ENCODE data around the gene ST6GAL1.

The ST6GAL1 gene

GRCh38 chr3:187098923-187099512 lies 168.7 kb downstream of the ST6GAL1 start:
- Histone ChIP-seq H3K9me3 (ENCODE audit: control insufficient read depth, low read length) (peaks cover 4% of the 10 kb centered on the region), H3K18ac (ENCODE audit: low read depth in 1 of 2, low read length in 2 of 2) (no peak overlapping the region), H3K23ac (ENCODE audit: low read length in 2 of 2) (no peak overlapping the region), H3K79me1 (replicated peaks; ENCODE audit: low read length, poor library complexity, severe bottlenecking) (no peaks in the 10 kb centered on the region), H4K91ac (ENCODE audit: low read length) (no peak overlapping the region), H3K27ac (ENCODE audit: low read length, poor library complexity, severe bottlenecking) (no peak overlapping the region), H2AK5ac (ENCODE audit: low read length, severe bottlenecking) (no peak overlapping the region), H2BK120ac (ENCODE audit: low read depth, low read length) (no peak overlapping the region), H3K4me2 (ENCODE audit: low read length, poor library complexity, severe bottlenecking) (no peak overlapping the region), H3K4me1 (ENCODE audit: control insufficient read depth, insufficient read depth, low read depth, low read length) (no peaks in the 10 kb centered on the region), H2BK12ac (ENCODE audit: low read length in 2 of 2) (no peak overlapping the region), H2BK5ac (ENCODE audit: low read depth, low read length, poor library complexity, severe bottlenecking) (no peak overlapping the region), H2AFZ (ENCODE audit: low read depth, low read length) (no peak overlapping the region), H3K14ac (ENCODE audit: low read length in 2 of 2) (no peak overlapping the region), H3K4ac (ENCODE audit: low read depth in 1 of 2, low read length in 2 of 2) (no peak overlapping the region), H3K36me3 (ENCODE audit: control insufficient read depth in 1 of 2, insufficient read depth in 2 of 2, low read depth in 1 of 2, low read length in 2 of 2) (no peaks in the 10 kb centered on the region), H2BK15ac (ENCODE audit: low read depth, poor library complexity, severe bottlenecking) (no peak overlapping the region), H3K4me3 (ENCODE audit: insufficient read depth in 1 of 2, low read depth in 1 of 2, low read length in 2 of 2) (no peak overlapping the region), H3K27me3 (ENCODE audit: control insufficient read depth in 1 of 2, insufficient read depth in 1 of 2, low read length in 2 of 2) (no peaks in the 10 kb centered on the region), H4K8ac (ENCODE audit: low read length) (no peak overlapping the region), H3K9ac (ENCODE audit: low read length) (no peak overlapping the region)
- DNase-seq, result peak; percentile 28
- no CpG with 5 or more reads among the region's 2 CpGs for WGBS

DNA sequence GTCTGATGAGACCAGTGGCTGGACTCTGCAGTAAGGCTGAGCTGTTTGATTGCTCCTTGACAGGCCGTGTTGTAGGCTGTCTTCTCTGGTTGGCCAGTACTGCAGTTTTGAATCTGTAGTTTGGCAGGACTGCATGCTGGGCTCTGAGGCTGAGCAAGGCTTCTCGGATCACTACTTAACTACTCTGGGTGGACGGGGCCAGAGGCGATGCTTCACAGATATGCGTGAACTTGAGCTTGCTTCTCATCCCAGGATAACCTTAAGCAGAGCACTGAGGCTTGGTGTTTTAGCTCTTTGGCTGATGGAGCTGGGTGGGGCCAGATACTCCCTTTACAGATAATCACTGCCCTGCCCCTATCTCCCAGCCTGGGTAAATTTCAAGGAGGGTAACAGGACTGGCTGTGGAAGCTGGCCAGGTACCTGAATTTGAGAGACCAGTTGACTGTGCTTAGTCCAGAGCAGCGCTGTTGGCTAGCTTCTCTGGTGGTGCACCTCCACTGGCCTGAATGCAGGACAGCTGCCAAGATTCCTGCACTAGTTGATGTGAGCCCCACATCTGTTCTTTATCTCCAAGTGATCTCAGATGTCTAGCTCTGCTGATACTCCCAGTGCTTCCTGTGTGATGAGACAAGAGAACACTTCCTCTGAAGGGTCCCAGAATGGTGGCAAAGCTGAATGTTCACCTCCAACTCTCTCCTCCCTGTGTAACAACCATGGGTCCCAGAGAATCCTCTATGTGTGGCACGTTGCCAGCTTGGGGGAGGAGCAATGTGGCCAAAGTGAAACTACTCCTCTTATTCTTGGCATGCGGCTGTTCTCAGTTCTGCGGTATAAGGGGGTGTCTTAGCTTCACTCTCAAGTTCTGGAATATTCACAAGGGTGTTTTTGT lies 171.1 kb downstream of the ST6GAL1 start:
- Histone ChIP-seq H2BK5ac (ENCODE audit: low read depth, low read length, poor library complexity, severe bottlenecking) (no peak overlapping the region), H2BK120ac (ENCODE audit: low read depth, low read length) (no peak overlapping the region), H3K79me1 (replicated peaks; ENCODE audit: low read length, poor library complexity, severe bottlenecking) (no peaks in the 10 kb centered on the region), H2BK12ac (ENCODE audit: low read length in 2 of 2) (peak overlapping the region in 1 of 2 experiments; percentile 54), H4K91ac (ENCODE audit: low read length) (no peak overlapping the region), H3K4me3 (ENCODE audit: insufficient read depth in 1 of 2, low read depth in 1 of 2, low read length in 2 of 2) (peak overlapping the region in 1 of 2 experiments; percentile 76), H3K23ac (ENCODE audit: low read length in 2 of 2) (no peak overlapping the region), H3K18ac (ENCODE audit: low read depth in 1 of 2, low read length in 2 of 2) (peak overlapping the region; percentile 14 to 54), H3K9ac (ENCODE audit: low read length) (peak overlapping the region; percentile 86), H3K4ac (ENCODE audit: low read depth in 1 of 2, low read length in 2 of 2) (no peak overlapping the region), H2AK5ac (ENCODE audit: low read length, severe bottlenecking) (no peak overlapping the region), H2AFZ (ENCODE audit: low read depth, low read length) (peak overlapping the region; percentile 29), H3K4me1 (ENCODE audit: control insufficient read depth, insufficient read depth, low read depth, low read length) (no peaks in the 10 kb centered on the region), H3K36me3 (ENCODE audit: control insufficient read depth in 1 of 2, insufficient read depth in 2 of 2, low read depth in 1 of 2, low read length in 2 of 2) (no peaks in the 10 kb centered on the region), H2BK15ac (ENCODE audit: low read depth, poor library complexity, severe bottlenecking) (no peak overlapping the region), H3K4me2 (ENCODE audit: low read length, poor library complexity, severe bottlenecking) (no peak overlapping the region), H3K27me3 (ENCODE audit: control insufficient read depth in 1 of 2, insufficient read depth in 1 of 2, low read length in 2 of 2) (no peaks in the 10 kb centered on the region), H3K14ac (ENCODE audit: low read length in 2 of 2) (no peak overlapping the region), H3K9me3 (ENCODE audit: control insufficient read depth, low read length) (peaks cover under 1% of the 10 kb centered on the region), H3K27ac (ENCODE audit: low read length, poor library complexity, severe bottlenecking) (no peak overlapping the region), H4K8ac (ENCODE audit: low read length) (peak overlapping the region; percentile 21)
- peak; percentile 82 for DNase-seq
- 69% methylated on average over 9 of the region's 9 CpGs for WGBS

GRCh38 chr3:187102073-187102634 lies 171.8 kb downstream of the ST6GAL1 start:
- H4K8ac ChIP-seq (ENCODE audit: low read length), result no peak overlapping the region
- WGBS, result 100% methylated on average over 1 of the region's 1 CpG
- no peak overlapping the region for H2AK5ac ChIP-seq (ENCODE audit: low read length, severe bottlenecking)
- no peaks in the 10 kb centered on the region for H3K79me1 ChIP-seq (replicated peaks; ENCODE audit: low read length, poor library complexity, severe bottlenecking)
- DNase-seq, result no peak
- H3K4ac ChIP-seq (ENCODE audit: low read depth in 1 of 2, low read length in 2 of 2), result no peak overlapping the region
- H3K9me3 ChIP-seq (ENCODE audit: control insufficient read depth, low read length), result no peaks in the 10 kb centered on the region
- H2AFZ ChIP-seq (ENCODE audit: low read depth, low read length), result peak overlapping the region; percentile 29
- H3K27me3 ChIP-seq (ENCODE audit: control insufficient read depth in 1 of 2, insufficient read depth in 1 of 2, low read length in 2 of 2), result no peaks in the 10 kb centered on the region
- H3K4me2 ChIP-seq (ENCODE audit: low read length, poor library complexity, severe bottlenecking), result no peak overlapping the region
- H3K27ac ChIP-seq (ENCODE audit: low read length, poor library complexity, severe bottlenecking), result no peak overlapping the region
- no peak overlapping the region for H3K14ac ChIP-seq (ENCODE audit: low read length in 2 of 2)
- no peaks in the 10 kb centered on the region for H3K4me1 ChIP-seq (ENCODE audit: control insufficient read depth, insufficient read depth, low read depth, low read length)
- no peak overlapping the region for H4K91ac ChIP-seq (ENCODE audit: low read length)
- H2BK120ac ChIP-seq (ENCODE audit: low read depth, low read length), result no peak overlapping the region
- no peak overlapping the region for H2BK5ac ChIP-seq (ENCODE audit: low read depth, low read length, poor library complexity, severe bottlenecking)
- no peaks in the 10 kb centered on the region for H3K36me3 ChIP-seq (ENCODE audit: control insufficient read depth in 1 of 2, insufficient read depth in 2 of 2, low read depth in 1 of 2, low read length in 2 of 2)
- no peak overlapping the region for H3K18ac ChIP-seq (ENCODE audit: low read depth in 1 of 2, low read length in 2 of 2)
- peak overlapping the region in 1 of 2 experiments; percentile 76 for H3K4me3 ChIP-seq (ENCODE audit: insufficient read depth in 1 of 2, low read depth in 1 of 2, low read length in 2 of 2)
- H3K23ac ChIP-seq (ENCODE audit: low read length in 2 of 2), result no peak overlapping the region
- peak overlapping the region; percentile 86 for H3K9ac ChIP-seq (ENCODE audit: low read length)
- no peak overlapping the region for H2BK12ac ChIP-seq (ENCODE audit: low read length in 2 of 2)
- H2BK15ac ChIP-seq (ENCODE audit: low read depth, poor library complexity, severe bottlenecking), result no peak overlapping the region

- H2BK12ac ChIP-seq (ENCODE audit: low read length in 2 of 2), result no peak overlapping the region
- H2AK5ac ChIP-seq (ENCODE audit: low read length, severe bottlenecking), result no peak overlapping the region
- no peaks in the 10 kb centered on the region for H3K79me1 ChIP-seq (replicated peaks; ENCODE audit: low read length, poor library complexity, severe bottlenecking)
- H3K9me3 ChIP-seq (ENCODE audit: control insufficient read depth, low read length), result no peaks in the 10 kb centered on the region
- H3K4me3 ChIP-seq (ENCODE audit: insufficient read depth in 1 of 2, low read depth in 1 of 2, low read length in 2 of 2), result no peak overlapping the region
- no peak overlapping the region for H2BK15ac ChIP-seq (ENCODE audit: low read depth, poor library complexity, severe bottlenecking)
- H3K18ac ChIP-seq (ENCODE audit: low read depth in 1 of 2, low read length in 2 of 2), result no peak overlapping the region
- H3K27ac ChIP-seq (ENCODE audit: low read length, poor library complexity, severe bottlenecking), result no peak overlapping the region
- no peak overlapping the region for H3K23ac ChIP-seq (ENCODE audit: low read length in 2 of 2)
- 95% methylated on average over 5 of the region's 5 CpGs for WGBS
- peak overlapping the region in 1 of 2 experiments; percentile 26 for H3K14ac ChIP-seq (ENCODE audit: low read length in 2 of 2)
- H3K4me1 ChIP-seq (ENCODE audit: control insufficient read depth, insufficient read depth, low read depth, low read length), result no peaks in the 10 kb centered on the region
- H3K4ac ChIP-seq (ENCODE audit: low read depth in 1 of 2, low read length in 2 of 2), result no peak overlapping the region
- no peak overlapping the region for H3K9ac ChIP-seq (ENCODE audit: low read length)
- no peak overlapping the region for H4K91ac ChIP-seq (ENCODE audit: low read length)
- H2BK120ac ChIP-seq (ENCODE audit: low read depth, low read length), result no peak overlapping the region
- H3K4me2 ChIP-seq (ENCODE audit: low read length, poor library complexity, severe bottlenecking), result no peak overlapping the region
- no peak overlapping the region for H2AFZ ChIP-seq (ENCODE audit: low read depth, low read length)
- no peaks in the 10 kb centered on the region for H3K27me3 ChIP-seq (ENCODE audit: control insufficient read depth in 1 of 2, insufficient read depth in 1 of 2, low read length in 2 of 2)
- H3K36me3 ChIP-seq (ENCODE audit: control insufficient read depth in 1 of 2, insufficient read depth in 2 of 2, low read depth in 1 of 2, low read length in 2 of 2), result no peaks in the 10 kb centered on the region
- no peak overlapping the region for H2BK5ac ChIP-seq (ENCODE audit: low read depth, low read length, poor library complexity, severe bottlenecking)
- no peak overlapping the region for H4K8ac ChIP-seq (ENCODE audit: low read length)
- DNase-seq, result no peak
Observed at GRCh38 chr3:187103251-187103650, 172.9 kb downstream of the ST6GAL1 start.
